HEK293 (cell line): ENCODE data around the gene KAT7.
A peak's percentile ranks its signal among the peaks of the same experiment; 100 is the strongest.

ENCODE experiments used
- CTCF ChIA-PET: fragments of 350-600 bp; formaldehyde crosslinking; extraction: SDS; loops from one replicate; lab custom pipeline; 2021; ENCODE audit warnings: antibody characterized with exemption; lab: Yijun Ruan, JAX
- POLR2A ChIA-PET: fragments of 300-600 bp; formaldehyde crosslinking; extraction: SDS; loops from one replicate; lab custom pipeline; 2020; ENCODE audit warnings: antibody characterized with exemption, inconsistent platforms; lab: Yijun Ruan, JAX
- H3K27ac ChIP-seq: fragments of 200-500 bp; sonication (Bioruptor generic); 2 replicates; pipeline ENCODE4 v1.5.1; 2014; ENCODE audit warnings: low read depth, low read length, control low read depth, inconsistent platforms; ENCODE audit errors: extremely low read depth
- H3K36me3 ChIP-seq, 2 experiments: fragments of 200-500 bp in 1 of 2; sonication (Bioruptor generic) in 1 of 2; 1 replicate in 1 of 2; 2 replicates in 1 of 2; pipeline ENCODE4 v1.5.1; 2014 to 2017; ENCODE audit warnings: inconsistent platforms in 2 of 2, low read length in 2 of 2; ENCODE audit not compliant: control insufficient read depth in 2 of 2, insufficient read depth in 1 of 2
- H3K4me1 ChIP-seq: fragments of 200-500 bp; sonication (Bioruptor generic); 2 replicates; pipeline ENCODE4 v1.5.1; 2014; ENCODE audit warnings: mild to moderate bottlenecking, low read length, inconsistent platforms; ENCODE audit not compliant: control insufficient read depth, insufficient read depth
- H3K4me3 ChIP-seq: 2 replicates; pipeline ENCODE4 v1.5.1; 2011; ENCODE audit warnings: low read depth, mild to moderate bottlenecking, control low read depth, low read length, moderate library complexity
- H3K9me3 ChIP-seq: fragments of 200-500 bp; sonication (Bioruptor generic); 2 replicates; pipeline ENCODE4 v1.5.1; 2014; ENCODE audit warnings: low read depth, low read length, inconsistent platforms; ENCODE audit not compliant: control insufficient read depth, insufficient read depth
- BCL11B ChIP-seq: fragments of 450-650 bp; formaldehyde crosslinking; IDR thresholded peaks from 2 replicates; pipeline ENCODE4 v1.5.1; 2016; ENCODE audit warnings: low read depth, missing biosample characterization, missing genetic modification characterization
- EGR2 ChIP-seq: fragments of 450-650 bp; formaldehyde crosslinking; IDR thresholded peaks from 2 replicates; pipeline ENCODE4 v1.5.1; 2016; ENCODE audit warnings: low read depth, missing biosample characterization, missing genetic modification characterization
- GLI4 ChIP-seq: fragments of 450-650 bp; formaldehyde crosslinking; IDR thresholded peaks from 2 replicates; pipeline ENCODE4 v1.5.1; 2016; ENCODE audit warnings: missing biosample characterization, missing genetic modification characterization
- PRDM1 ChIP-seq: fragments of 450-650 bp; formaldehyde crosslinking; IDR thresholded peaks from 2 replicates; pipeline ENCODE4; 2016; ENCODE audit warnings: missing biosample characterization, missing genetic modification characterization
- PRDM10 ChIP-seq: fragments of 450-650 bp; formaldehyde crosslinking; IDR thresholded peaks from 2 replicates; pipeline ENCODE4 v1.5.1; 2016; ENCODE audit warnings: missing biosample characterization, missing genetic modification characterization
- RBAK ChIP-seq: fragments of 450-650 bp; formaldehyde crosslinking; IDR thresholded peaks from 2 replicates; pipeline ENCODE4 v1.5.1; 2016; ENCODE audit warnings: missing biosample characterization, missing genetic modification characterization
- SCRT2 ChIP-seq: fragments of 450-650 bp; formaldehyde crosslinking; IDR thresholded peaks from 2 replicates; pipeline ENCODE4 v1.5.1; 2016; ENCODE audit warnings: missing biosample characterization, missing genetic modification characterization
- ZFHX2 ChIP-seq: fragments of 450-650 bp; formaldehyde crosslinking; conservative IDR thresholded peaks from 2 replicates; pipeline ENCODE4 v1.5.1; 2016; ENCODE audit warnings: missing biosample characterization, missing genetic modification characterization
- ZNF18 ChIP-seq: fragments of 450-650 bp; formaldehyde crosslinking; IDR thresholded peaks from 2 replicates; pipeline ENCODE4 v1.5.1; 2016; ENCODE audit warnings: missing biosample characterization, missing genetic modification characterization
- ZNF747 ChIP-seq: fragments of 450-650 bp; formaldehyde crosslinking; IDR thresholded peaks from 2 replicates; pipeline ENCODE4 v1.5.1; 2016; ENCODE audit warnings: missing biosample characterization, missing genetic modification characterization
- ZNF777 ChIP-seq: fragments of 450-650 bp; formaldehyde crosslinking; IDR thresholded peaks from 2 replicates; pipeline ENCODE4 v1.5.1; 2017; ENCODE audit warnings: missing biosample characterization, missing genetic modification characterization, borderline replicate concordance
- ZNF791 ChIP-seq: fragments of 450-650 bp; formaldehyde crosslinking; IDR thresholded peaks from 2 replicates; pipeline ENCODE4 v1.5.1; 2016; ENCODE audit warnings: missing biosample characterization, missing genetic modification characterization

Gene KAT7

GRCh38 chr17:49753959-49754391 lies 34.5 kb upstream of the KAT7 start:
- ChIA-PET CTCF (interaction anchor here (0.6 kb wide), 1 partner anchor 395 kb away, joined by 4 read pairs; no protein-coding TSS in a partner anchor), POLR2A (interaction anchor here (0.6 to 7.0 kb wide), 3 partner anchors 9 to 92 kb away, joined by 3 to 53 read pairs (median 6); partner anchors contain the start of gene FAM117A)
- TF ChIP-seq ZNF747 (tag by site-specific recombination) (no peak), EGR2 (tag by site-specific recombination) (0 out of 2 replicates have a peak, but pooled peaks have one; percentile 11), ZFHX2 (tag by site-specific recombination) (peak; percentile 29; the same call in 1 of the 2 replicates), ZNF791 (tag by site-specific recombination) (no peak)
- Histone ChIP-seq H3K27ac (no peak overlapping the region), H3K36me3 (peaks cover 0 to 11% of the 10 kb centered on the region in 2 experiments; a peak in 2 of 3 replicates), H3K4me1 (no peaks in the 10 kb centered on the region), H3K4me3 (no peak overlapping the region), H3K9me3 (no peaks in the 10 kb centered on the region)

GRCh38 chr17:49755663-49756283 lies 32.7 kb upstream of the KAT7 start:
- H3K4me3 ChIP-seq = no peak overlapping the region
- CTCF ChIA-PET = interaction anchor here (0.7 to 0.8 kb wide), 4 partner anchors 46 to 198 kb away, joined by 3 to 4 read pairs (median 3); no protein-coding TSS in a partner anchor
- TF ChIP-seq PRDM1 (tag by site-specific recombination) (peak; percentile 54; the same call in 1 of the 2 replicates), PRDM10 (peak; percentile 27; the same call in 1 of the 2 replicates), ZNF777 (tag by site-specific recombination) (no peak), SCRT2 (tag by site-specific recombination) (no peak), BCL11B (tag by site-specific recombination) (no peak), GLI4 (tag by site-specific recombination) (no peak)
- H3K27ac ChIP-seq = no peak overlapping the region
- peaks cover 0 to 3% of the 10 kb centered on the region in 2 experiments; a peak in 2 of 3 replicates for H3K36me3 ChIP-seq
- H3K4me1 ChIP-seq = peaks cover 2% of the 10 kb centered on the region; the same call in 1 of the 2 replicates
- POLR2A ChIA-PET = interaction anchor here (1.2 to 7.0 kb wide), 2 partner anchors 8 to 32 kb away, joined by 6 to 53 read pairs; partner anchors contain the start of genes FAM117A and KAT7
- H3K9me3 ChIP-seq = no peaks in the 10 kb centered on the region

GRCh38 chr17:49756323-49757150 lies 31.9 kb upstream of the KAT7 start:
- POLR2A ChIA-PET = interaction anchor here (0.6 to 7.0 kb wide), 3 partner anchors 7 to 342 kb away, joined by 5 to 53 read pairs (median 6); partner anchors contain the start of genes FAM117A, KAT7 and PHB1
- no peak for TF ChIP-seq RBAK (tag by site-specific recombination)
- TF ChIP-seq ZNF18 (tag by site-specific recombination) = 0 out of 2 replicates have a peak, but pooled peaks have one; percentile 13
- CTCF ChIA-PET = interaction anchor here (0.7 to 0.8 kb wide), 4 partner anchors 47 to 199 kb away, joined by 3 to 4 read pairs (median 3); no protein-coding TSS in a partner anchor
- Histone ChIP-seq H3K4me3 (no peak overlapping the region), H3K36me3 (peaks cover 0 to 3% of the 10 kb centered on the region in 2 experiments; a peak in 2 of 3 replicates), H3K4me1 (peaks cover 2% of the 10 kb centered on the region; the same call in 1 of the 2 replicates), H3K9me3 (no peaks in the 10 kb centered on the region), H3K27ac (no peak overlapping the region)
